Left ventricle myocardium inferior (tissue), 1 donor: Measurements from ENCODE around the gene BAHCC1. TPM values are rescaled to one million over a fixed set of nuclear protein-coding genes. Genes with fewer than 3 reads are reported as not detected.

ENCODE experiments used
- DNase-seq: peaks from one replicate; pipeline ENCODE4 v3.0.0-alpha.2; 2020
- H3K27ac ChIP-seq: fragments of 200-600 bp; replicated peaks from 2 replicates; pipeline ENCODE4 v1.8.0; 2021
- H3K27me3 ChIP-seq: fragments of 200-600 bp; 2 replicates; pipeline ENCODE4 v1.8.0; 2021; ENCODE audit warnings: low read depth
- H3K36me3 ChIP-seq: fragments of 200-600 bp; 2 replicates; pipeline ENCODE4 v1.8.0; 2021
- H3K4me1 ChIP-seq: fragments of 200-600 bp; 2 replicates; pipeline ENCODE4 v1.8.0; 2021
- H3K4me3 ChIP-seq: fragments of 200-600 bp; 2 replicates; pipeline ENCODE4 v1.8.0; 2021; ENCODE audit warnings: mild to moderate bottlenecking, moderate library complexity
- H3K9me3 ChIP-seq: fragments of 200-600 bp; replicated peaks from 2 replicates; pipeline ENCODE4 v1.8.0; 2021
- intact Hi-C: fragments of 100-400 bp; cut with micrococcal nuclease; formaldehyde crosslinking; loops from one replicate; pipeline ENCODE4 v1.11.0; 2022
- total RNA-seq: library from RNA; stranded (reverse); fragmentation: NEBNext Ultra II Directional; extraction: Animal tissue kit (Norgen Biotek cat#: 25700); gene quantifications from one replicate; pipeline ENCODE4 v1.2.1, GENCODE V29; 2021
- TF ChIP-seq, protein P1 (sequence below): fragments of 200-600 bp; IDR thresholded peaks from 2 replicates; pipeline ENCODE4 v1.8.0; 2021; ENCODE audit warnings: antibody characterized with exemption, mild to moderate bottlenecking, borderline replicate concordance
- donor health status: DM: no; HTN: yes; CAD: no; lungs with severe emphysema.

The BAHCC1 gene
- total RNA-seq, 1 donor from 2014 or later, result 7.3 TPM

GRCh38 chr17:81409190-81409935, 14.1 kb downstream of the BAHCC1 start:
- Histone ChIP-seq H3K9me3 (no peaks in the 10 kb centered on the region), H3K27me3 (no peaks in the 10 kb centered on the region), H3K36me3 (no peaks in the 10 kb centered on the region), H3K27ac (no peak overlapping the region), H3K4me1 (peaks cover 56% of the 10 kb centered on the region), H3K4me3 (no peak overlapping the region)
- TF ChIP-seq, protein P1, sequence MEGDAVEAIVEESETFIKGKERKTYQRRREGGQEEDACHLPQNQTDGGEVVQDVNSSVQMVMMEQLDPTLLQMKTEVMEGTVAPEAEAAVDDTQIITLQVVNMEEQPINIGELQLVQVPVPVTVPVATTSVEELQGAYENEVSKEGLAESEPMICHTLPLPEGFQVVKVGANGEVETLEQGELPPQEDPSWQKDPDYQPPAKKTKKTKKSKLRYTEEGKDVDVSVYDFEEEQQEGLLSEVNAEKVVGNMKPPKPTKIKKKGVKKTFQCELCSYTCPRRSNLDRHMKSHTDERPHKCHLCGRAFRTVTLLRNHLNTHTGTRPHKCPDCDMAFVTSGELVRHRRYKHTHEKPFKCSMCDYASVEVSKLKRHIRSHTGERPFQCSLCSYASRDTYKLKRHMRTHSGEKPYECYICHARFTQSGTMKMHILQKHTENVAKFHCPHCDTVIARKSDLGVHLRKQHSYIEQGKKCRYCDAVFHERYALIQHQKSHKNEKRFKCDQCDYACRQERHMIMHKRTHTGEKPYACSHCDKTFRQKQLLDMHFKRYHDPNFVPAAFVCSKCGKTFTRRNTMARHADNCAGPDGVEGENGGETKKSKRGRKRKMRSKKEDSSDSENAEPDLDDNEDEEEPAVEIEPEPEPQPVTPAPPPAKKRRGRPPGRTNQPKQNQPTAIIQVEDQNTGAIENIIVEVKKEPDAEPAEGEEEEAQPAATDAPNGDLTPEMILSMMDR, result no peak
- DNase-seq, result no peak
- intact Hi-C loops, result loop anchor here (10.0 kb wide), 1 partner anchor 115 kb away; the partner anchor contains the start of gene SLC38A10

- Histone ChIP-seq H3K4me3 (no peak overlapping the region), H3K27ac (no peak overlapping the region), H3K27me3 (no peaks in the 10 kb centered on the region), H3K9me3 (no peaks in the 10 kb centered on the region), H3K36me3 (no peaks in the 10 kb centered on the region), H3K4me1 (peaks cover 42% of the 10 kb centered on the region)
- TF ChIP-seq, protein P1, result no peak
- intact Hi-C loops, result no loop called here
- DNase-seq, result no peak
These were observed 15.6 kb downstream of the BAHCC1 start for GRCh38 chr17:81410852-81411251.

- no peaks in the 10 kb centered on the region for H3K36me3 ChIP-seq
- H3K4me1 ChIP-seq, result peaks cover 37% of the 10 kb centered on the region
- H3K9me3 ChIP-seq, result no peaks in the 10 kb centered on the region
- TF ChIP-seq, protein P1, result no peak
- DNase-seq, result no peak
- no peaks in the 10 kb centered on the region for H3K27me3 ChIP-seq
- H3K4me3 ChIP-seq, result no peak overlapping the region
- H3K27ac ChIP-seq, result no peak overlapping the region
- intact Hi-C loops, result no loop called here
These were observed 16.0 kb downstream of the BAHCC1 start for GRCh38 chr17:81411305-81411704.

GRCh38 chr17:81412490-81413093, 17.3 kb downstream of the BAHCC1 start:
- TF ChIP-seq, protein P1, result no peak
- H3K4me1 ChIP-seq, result peaks cover 35% of the 10 kb centered on the region
- peak; percentile 63 for DNase-seq
- intact Hi-C loops, result no loop called here
- peak overlapping the region; percentile 23 for H3K4me3 ChIP-seq
- no peaks in the 10 kb centered on the region for H3K27me3 ChIP-seq
- no peaks in the 10 kb centered on the region for H3K36me3 ChIP-seq
- H3K27ac ChIP-seq, result peak overlapping the region; percentile 19
- H3K9me3 ChIP-seq, result no peaks in the 10 kb centered on the region

DNA sequence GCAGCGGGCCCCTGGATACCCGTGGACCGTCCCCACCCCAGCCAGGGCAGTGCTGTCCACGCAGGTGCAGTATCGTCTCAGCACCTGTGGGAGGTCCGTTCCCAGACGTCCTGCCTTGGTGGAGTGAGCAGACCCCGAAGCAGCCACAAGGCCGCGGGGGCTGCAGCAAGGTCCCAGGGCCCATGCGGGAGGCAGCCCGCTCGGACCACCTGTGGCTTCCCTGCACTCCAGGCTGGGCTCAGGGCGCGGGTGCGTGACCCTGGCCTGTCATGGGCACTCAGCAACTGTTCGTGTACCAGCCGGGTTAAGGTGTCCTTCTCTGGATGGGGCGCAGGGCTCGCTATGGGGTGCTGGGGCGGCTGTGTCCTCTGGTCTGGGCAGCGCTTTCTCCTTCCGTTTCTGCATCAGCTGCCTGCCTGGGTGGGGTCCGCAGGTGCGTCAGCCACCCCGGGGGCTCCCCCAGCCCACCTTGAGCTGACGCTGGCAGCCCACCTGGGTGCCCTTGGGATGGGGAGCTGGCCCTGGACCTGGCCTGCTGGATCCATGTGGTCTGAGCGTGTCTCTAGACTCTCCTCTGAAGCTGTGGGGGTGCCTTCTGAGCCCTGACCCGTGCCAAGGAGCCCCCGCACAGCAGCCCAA, 18.4 kb downstream of the BAHCC1 start:
- Histone ChIP-seq H3K9me3 (no peaks in the 10 kb centered on the region), H3K27ac (no peak overlapping the region), H3K4me3 (no peak overlapping the region), H3K36me3 (no peaks in the 10 kb centered on the region), H3K27me3 (no peaks in the 10 kb centered on the region), H3K4me1 (peaks cover 45% of the 10 kb centered on the region)
- intact Hi-C loops, result no loop called here
- TF ChIP-seq, protein P1, result no peak
- no peak for DNase-seq
